ENCODE data around the gene KRT76.

Gene KRT76

GRCh38 chr12:52811191-52812072, 34.3 kb upstream of the KRT76 start:
- Histone ChIP-seq H3K4me2 (ENCODE audit: insufficient read depth, low read length, poor library complexity, severe bottlenecking) (no peak overlapping the region), H3K4me1 (ENCODE audit: control insufficient read depth in 2 of 2, insufficient read depth in 1 of 2, low read depth in 1 of 2, low read length in 2 of 2) (peaks cover 0 to 4% of the 10 kb centered on the region in 2 donors), H2BK12ac (ENCODE audit: low read length) (no peak overlapping the region), H3K9ac (ENCODE audit: low read depth, low read length, poor library complexity) (no peak overlapping the region), H3K23ac (ENCODE audit: low read depth, low read length, poor library complexity) (no peak overlapping the region), H2BK15ac (ENCODE audit: low read length) (peak overlapping the region; percentile 95), H2AK5ac (ENCODE audit: low read depth, low read length) (peak overlapping the region; percentile 58), H3K18ac (ENCODE audit: low read length) (peak overlapping the region; percentile 15), H3K79me1 (ENCODE audit: low read depth, low read length) (no peaks in the 10 kb centered on the region), H3K4me3 (ENCODE audit: low read length in 2 of 2) (no peak overlapping the region), H4K91ac (ENCODE audit: low read depth, low read length, poor library complexity) (peak overlapping the region; percentile 10), H3K36me3 (replicated peaks in 1 of 2; ENCODE audit: control insufficient read depth in 2 of 2, insufficient read depth in 2 of 2, low read length in 2 of 2) (no peaks in the 10 kb centered on the region), H2BK120ac (ENCODE audit: low read depth, low read length) (no peak overlapping the region), H4K8ac (ENCODE audit: low read depth, low read length) (no peak overlapping the region), H2AFZ (ENCODE audit: low read length) (no peak overlapping the region), H3K4ac (ENCODE audit: low read length) (no peak overlapping the region), H2BK5ac (ENCODE audit: low read length) (no peak overlapping the region), H3K14ac (ENCODE audit: low read length) (peak overlapping the region; percentile 21), H3K9me3 (replicated peaks in 1 of 2; ENCODE audit: control insufficient read depth in 2 of 2, insufficient read depth in 1 of 2, low read depth in 1 of 2, low read length in 2 of 2) (no peaks in the 10 kb centered on the region), H3K27me3 (ENCODE audit: control insufficient read depth in 3 of 3, insufficient read depth in 3 of 3, low read depth in 1 of 3, low read length in 3 of 3) (no peaks in the 10 kb centered on the region), H3K27ac (replicated peaks; ENCODE audit: low read length) (no peak overlapping the region)
- no CpG with 5 or more reads among the region's 9 CpGs for WGBS, 2 donors (ENCODE audit: extremely low coverage in 2 of 2, insufficient read length in 2 of 2, insufficient replicate concordance in 1 of 2)
- DNase-seq (ENCODE audit: low spot score): no peak

GRCh38 chr12:52810554-52810953, 33.4 kb upstream of the KRT76 start:
- Histone ChIP-seq H3K9ac (ENCODE audit: low read depth, low read length, poor library complexity) (no peak overlapping the region), H3K14ac (ENCODE audit: low read length) (no peak overlapping the region), H2BK15ac (ENCODE audit: low read length) (no peak overlapping the region), H3K23ac (ENCODE audit: low read depth, low read length, poor library complexity) (no peak overlapping the region), H4K91ac (ENCODE audit: low read depth, low read length, poor library complexity) (no peak overlapping the region), H3K4ac (ENCODE audit: low read length) (no peak overlapping the region), H3K79me1 (ENCODE audit: low read depth, low read length) (no peaks in the 10 kb centered on the region), H3K36me3 (replicated peaks in 1 of 2; ENCODE audit: control insufficient read depth in 2 of 2, insufficient read depth in 2 of 2, low read length in 2 of 2) (no peaks in the 10 kb centered on the region), H3K4me3 (ENCODE audit: low read length in 2 of 2) (no peak overlapping the region), H3K27ac (replicated peaks; ENCODE audit: low read length) (no peak overlapping the region), H2AFZ (ENCODE audit: low read length) (no peak overlapping the region), H2BK5ac (ENCODE audit: low read length) (no peak overlapping the region), H3K27me3 (ENCODE audit: control insufficient read depth in 3 of 3, insufficient read depth in 3 of 3, low read depth in 1 of 3, low read length in 3 of 3) (no peaks in the 10 kb centered on the region), H2BK12ac (ENCODE audit: low read length) (no peak overlapping the region), H3K4me2 (ENCODE audit: insufficient read depth, low read length, poor library complexity, severe bottlenecking) (no peak overlapping the region), H4K8ac (ENCODE audit: low read depth, low read length) (no peak overlapping the region), H2BK120ac (ENCODE audit: low read depth, low read length) (no peak overlapping the region), H3K4me1 (ENCODE audit: control insufficient read depth in 2 of 2, insufficient read depth in 1 of 2, low read depth in 1 of 2, low read length in 2 of 2) (peaks cover 0 to 6% of the 10 kb centered on the region in 2 donors), H3K18ac (ENCODE audit: low read length) (no peak overlapping the region), H3K9me3 (replicated peaks in 1 of 2; ENCODE audit: control insufficient read depth in 2 of 2, insufficient read depth in 1 of 2, low read depth in 1 of 2, low read length in 2 of 2) (no peaks in the 10 kb centered on the region), H2AK5ac (ENCODE audit: low read depth, low read length) (no peak overlapping the region)
- no peak for DNase-seq (ENCODE audit: low spot score)
- no CpG with 5 or more reads among the region's 5 CpGs for WGBS, 2 donors (ENCODE audit: extremely low coverage in 2 of 2, insufficient read length in 2 of 2, insufficient replicate concordance in 1 of 2)

DNA sequence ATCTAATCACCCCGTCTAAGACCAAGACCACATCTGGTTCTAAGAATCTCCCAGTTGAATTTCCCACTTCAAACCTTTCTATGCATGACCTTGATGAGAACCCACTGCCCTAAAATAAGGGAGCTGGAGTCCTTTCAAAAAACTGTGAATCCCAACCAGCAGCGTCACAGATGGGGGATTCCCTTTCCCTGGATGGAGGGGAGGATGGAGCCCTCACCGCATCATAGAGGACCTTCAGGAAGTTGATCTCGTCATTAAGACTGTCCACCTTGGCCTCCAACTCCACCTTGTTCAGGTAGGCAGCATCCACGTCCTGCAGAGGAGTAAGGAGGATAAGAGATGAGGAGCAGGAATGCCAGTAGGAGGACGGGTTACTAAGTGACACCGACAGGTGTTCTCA, 32.0 kb upstream of the KRT76 start:
- Histone ChIP-seq H3K4me1 (ENCODE audit: control insufficient read depth in 2 of 2, insufficient read depth in 1 of 2, low read depth in 1 of 2, low read length in 2 of 2) (peaks cover 0 to 11% of the 10 kb centered on the region in 2 donors), H3K9ac (ENCODE audit: low read depth, low read length, poor library complexity) (no peak overlapping the region), H2BK12ac (ENCODE audit: low read length) (no peak overlapping the region), H3K18ac (ENCODE audit: low read length) (no peak overlapping the region), H3K27ac (replicated peaks; ENCODE audit: low read length) (no peak overlapping the region), H3K14ac (ENCODE audit: low read length) (no peak overlapping the region), H3K27me3 (ENCODE audit: control insufficient read depth in 3 of 3, insufficient read depth in 3 of 3, low read depth in 1 of 3, low read length in 3 of 3) (no peaks in the 10 kb centered on the region), H2BK15ac (ENCODE audit: low read length) (no peak overlapping the region), H3K36me3 (replicated peaks in 1 of 2; ENCODE audit: control insufficient read depth in 2 of 2, insufficient read depth in 2 of 2, low read length in 2 of 2) (no peaks in the 10 kb centered on the region), H4K8ac (ENCODE audit: low read depth, low read length) (no peak overlapping the region), H3K4me2 (ENCODE audit: insufficient read depth, low read length, poor library complexity, severe bottlenecking) (no peak overlapping the region), H4K91ac (ENCODE audit: low read depth, low read length, poor library complexity) (no peak overlapping the region), H2AFZ (ENCODE audit: low read length) (no peak overlapping the region), H3K4ac (ENCODE audit: low read length) (no peak overlapping the region), H2BK120ac (ENCODE audit: low read depth, low read length) (no peak overlapping the region), H2AK5ac (ENCODE audit: low read depth, low read length) (no peak overlapping the region), H3K9me3 (replicated peaks in 1 of 2; ENCODE audit: control insufficient read depth in 2 of 2, insufficient read depth in 1 of 2, low read depth in 1 of 2, low read length in 2 of 2) (no peaks in the 10 kb centered on the region), H3K23ac (ENCODE audit: low read depth, low read length, poor library complexity) (peak overlapping the region; percentile 68), H3K79me1 (ENCODE audit: low read depth, low read length) (no peaks in the 10 kb centered on the region), H2BK5ac (ENCODE audit: low read length) (no peak overlapping the region), H3K4me3 (ENCODE audit: low read length in 2 of 2) (no peak overlapping the region)
- WGBS, 2 donors (ENCODE audit: extremely low coverage in 2 of 2, insufficient read length in 2 of 2, insufficient replicate concordance in 1 of 2): no CpG with 5 or more reads among the region's 7 CpGs
- no peak for DNase-seq (ENCODE audit: low spot score)

DNA sequence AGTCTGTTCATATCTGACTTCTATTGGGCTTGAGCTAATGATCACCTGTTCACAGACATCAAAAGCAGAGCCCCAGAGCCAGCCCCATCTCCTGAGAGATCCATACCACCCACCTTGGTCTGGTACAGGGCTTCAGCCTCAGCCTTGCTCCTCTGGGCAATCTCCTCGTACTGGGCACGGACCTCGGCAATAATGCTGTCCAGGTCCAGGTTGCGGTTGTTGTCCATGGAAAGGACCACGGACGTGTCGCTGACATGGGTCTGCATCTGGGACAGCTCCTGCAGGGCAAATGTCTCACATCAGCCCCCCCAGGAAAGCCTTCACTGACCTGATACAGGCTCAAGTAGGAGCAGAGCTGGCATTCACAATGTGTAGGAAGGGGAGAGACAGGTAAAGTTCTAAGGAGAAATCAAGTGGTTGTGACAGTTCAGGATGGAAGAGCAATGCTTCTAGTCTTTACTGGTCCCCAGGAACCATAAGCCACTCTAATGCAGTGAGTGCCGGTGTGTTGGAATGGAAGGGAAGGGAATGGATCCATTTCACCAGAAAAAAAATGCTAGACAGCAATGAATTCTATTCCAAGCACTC, 31.5 kb upstream of the KRT76 start:
- Histone ChIP-seq H3K23ac (ENCODE audit: low read depth, low read length, poor library complexity) (no peak overlapping the region), H3K9me3 (replicated peaks in 1 of 2; ENCODE audit: control insufficient read depth in 2 of 2, insufficient read depth in 1 of 2, low read depth in 1 of 2, low read length in 2 of 2) (no peaks in the 10 kb centered on the region), H2AFZ (ENCODE audit: low read length) (no peak overlapping the region), H3K4me1 (ENCODE audit: control insufficient read depth in 2 of 2, insufficient read depth in 1 of 2, low read depth in 1 of 2, low read length in 2 of 2) (peaks cover 0 to 11% of the 10 kb centered on the region in 2 donors), H2AK5ac (ENCODE audit: low read depth, low read length) (no peak overlapping the region), H3K4me2 (ENCODE audit: insufficient read depth, low read length, poor library complexity, severe bottlenecking) (no peak overlapping the region), H4K91ac (ENCODE audit: low read depth, low read length, poor library complexity) (no peak overlapping the region), H3K36me3 (replicated peaks in 1 of 2; ENCODE audit: control insufficient read depth in 2 of 2, insufficient read depth in 2 of 2, low read length in 2 of 2) (no peaks in the 10 kb centered on the region), H3K14ac (ENCODE audit: low read length) (no peak overlapping the region), H3K18ac (ENCODE audit: low read length) (no peak overlapping the region), H3K4me3 (ENCODE audit: low read length in 2 of 2) (no peak overlapping the region), H2BK5ac (ENCODE audit: low read length) (no peak overlapping the region), H3K79me1 (ENCODE audit: low read depth, low read length) (no peaks in the 10 kb centered on the region), H4K8ac (ENCODE audit: low read depth, low read length) (no peak overlapping the region), H2BK15ac (ENCODE audit: low read length) (no peak overlapping the region), H2BK120ac (ENCODE audit: low read depth, low read length) (no peak overlapping the region), H3K27me3 (ENCODE audit: control insufficient read depth in 3 of 3, insufficient read depth in 3 of 3, low read depth in 1 of 3, low read length in 3 of 3) (no peaks in the 10 kb centered on the region), H2BK12ac (ENCODE audit: low read length) (no peak overlapping the region), H3K27ac (replicated peaks; ENCODE audit: low read length) (no peak overlapping the region), H3K4ac (ENCODE audit: low read length) (no peak overlapping the region), H3K9ac (ENCODE audit: low read depth, low read length, poor library complexity) (no peak overlapping the region)
- no peak for DNase-seq (ENCODE audit: low spot score)
- no CpG with 5 or more reads among the region's 8 CpGs for WGBS, 2 donors (ENCODE audit: extremely low coverage in 2 of 2, insufficient read length in 2 of 2, insufficient replicate concordance in 1 of 2)

All from neuronal stem cell (in vitro differentiated cells).